ENCODE results near the gene PHAF1.

PHAF1 gene

DNA sequence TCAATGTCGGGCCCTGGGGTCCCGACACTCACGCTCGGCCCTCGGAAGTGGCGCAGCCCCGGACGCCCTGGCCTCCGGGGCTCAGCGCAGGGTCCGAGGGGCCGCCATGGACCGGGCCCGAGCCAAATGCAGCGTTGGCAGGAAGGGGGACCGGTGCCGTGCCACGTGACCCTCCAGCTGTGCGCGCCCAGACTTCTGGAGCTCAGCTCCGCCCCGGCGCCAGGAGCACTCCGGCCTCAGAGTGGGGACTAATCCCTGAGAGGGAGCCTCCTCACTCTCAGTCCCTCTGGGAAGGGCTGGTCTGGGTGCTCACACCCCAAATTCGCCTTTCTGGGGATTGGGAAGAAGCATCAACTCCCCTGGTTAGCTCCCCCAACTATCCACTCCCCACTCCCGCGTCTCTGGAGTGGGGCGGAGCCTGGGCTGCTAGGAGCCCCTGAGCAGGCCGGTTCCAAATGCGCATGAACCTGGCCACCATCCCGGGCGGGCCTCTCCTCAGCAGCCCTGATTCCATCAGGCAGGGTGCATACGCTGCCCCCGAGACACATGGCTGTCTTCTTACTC, 41.2 kb downstream of the PHAF1 start, which contains the start of gene B3GNT9:
TSS of gene B3GNT9 (minus strand) at position 166 of the 564 bp plus-strand sequence. CDS start 513 bp downstream, outside the sequence.
- Histone ChIP-seq H3K27ac (peak within 1 kb of the TSS; percentile 70), H3K27me3 (ENCODE audit: insufficient read depth, low read depth, severe bottlenecking) (peaks cover 5% of the 10 kb centered on the region)
- DNase-seq = peak; percentile 69

DNA sequence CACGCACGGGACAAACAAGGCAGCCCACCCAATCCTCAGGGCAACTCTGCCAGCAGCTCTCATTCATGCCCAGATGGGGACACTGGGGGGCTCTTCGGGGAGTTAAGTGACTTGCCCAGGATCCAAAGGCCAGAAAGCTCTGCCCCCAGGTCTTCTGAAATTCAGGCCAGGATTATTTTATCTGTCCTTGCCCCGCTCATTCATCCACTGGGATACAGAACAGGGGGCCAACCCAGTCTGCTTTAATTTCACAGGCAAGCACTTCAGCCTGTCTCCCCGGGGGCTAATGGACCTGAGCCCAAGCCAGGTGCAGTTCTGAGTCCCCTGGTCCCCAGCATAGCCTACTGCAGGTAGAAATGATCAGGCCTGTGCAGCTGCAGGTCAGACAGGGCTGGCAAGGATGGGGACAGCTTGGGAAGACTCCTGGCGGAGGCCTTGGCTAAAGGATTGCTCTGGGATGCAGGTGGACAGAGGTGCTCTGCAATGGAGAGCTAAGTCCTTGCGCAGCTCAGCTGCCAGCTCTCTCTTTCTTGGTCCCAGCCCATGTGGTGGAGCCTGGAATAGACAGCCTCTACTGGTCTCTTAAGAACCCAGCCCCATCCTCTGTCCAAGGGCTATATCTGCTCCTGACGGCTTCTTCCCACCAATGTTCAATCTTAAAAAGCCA, 41.8 kb downstream of the PHAF1 start:
- Histone ChIP-seq H3K27me3 (ENCODE audit: insufficient read depth, low read depth, severe bottlenecking) (peaks cover 6% of the 10 kb centered on the region), H3K36me3 (peaks cover 21% of the 10 kb centered on the region), H3K4me3 (ENCODE audit: low read depth, low read length) (no peak overlapping the region; the same call in 1 of the 2 replicates), H3K9me3 (ENCODE audit: severe bottlenecking) (no peaks in the 10 kb centered on the region), H3K27ac (peak overlapping the region; percentile 70)
- no peak for DNase-seq
- TF ChIP-seq, protein P1, sequence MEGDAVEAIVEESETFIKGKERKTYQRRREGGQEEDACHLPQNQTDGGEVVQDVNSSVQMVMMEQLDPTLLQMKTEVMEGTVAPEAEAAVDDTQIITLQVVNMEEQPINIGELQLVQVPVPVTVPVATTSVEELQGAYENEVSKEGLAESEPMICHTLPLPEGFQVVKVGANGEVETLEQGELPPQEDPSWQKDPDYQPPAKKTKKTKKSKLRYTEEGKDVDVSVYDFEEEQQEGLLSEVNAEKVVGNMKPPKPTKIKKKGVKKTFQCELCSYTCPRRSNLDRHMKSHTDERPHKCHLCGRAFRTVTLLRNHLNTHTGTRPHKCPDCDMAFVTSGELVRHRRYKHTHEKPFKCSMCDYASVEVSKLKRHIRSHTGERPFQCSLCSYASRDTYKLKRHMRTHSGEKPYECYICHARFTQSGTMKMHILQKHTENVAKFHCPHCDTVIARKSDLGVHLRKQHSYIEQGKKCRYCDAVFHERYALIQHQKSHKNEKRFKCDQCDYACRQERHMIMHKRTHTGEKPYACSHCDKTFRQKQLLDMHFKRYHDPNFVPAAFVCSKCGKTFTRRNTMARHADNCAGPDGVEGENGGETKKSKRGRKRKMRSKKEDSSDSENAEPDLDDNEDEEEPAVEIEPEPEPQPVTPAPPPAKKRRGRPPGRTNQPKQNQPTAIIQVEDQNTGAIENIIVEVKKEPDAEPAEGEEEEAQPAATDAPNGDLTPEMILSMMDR (IDR thresholded peaks at IDR 0.05; ENCODE audit: low read depth, low read length) = no peak

More for the DNA sequence above, 41.2 kb downstream of the PHAF1 start, which contains the start of gene B3GNT9:
- Histone ChIP-seq H3K36me3 (peaks cover 27% of the 10 kb centered on the region), H3K4me3 (ENCODE audit: low read depth, low read length) (peak within 1 kb of the TSS; percentile 55), H3K9me3 (ENCODE audit: severe bottlenecking) (no peaks in the 10 kb centered on the region)
- TF ChIP-seq, protein P1 (IDR thresholded peaks at IDR 0.05; ENCODE audit: low read depth, low read length) = no peak

DNA sequence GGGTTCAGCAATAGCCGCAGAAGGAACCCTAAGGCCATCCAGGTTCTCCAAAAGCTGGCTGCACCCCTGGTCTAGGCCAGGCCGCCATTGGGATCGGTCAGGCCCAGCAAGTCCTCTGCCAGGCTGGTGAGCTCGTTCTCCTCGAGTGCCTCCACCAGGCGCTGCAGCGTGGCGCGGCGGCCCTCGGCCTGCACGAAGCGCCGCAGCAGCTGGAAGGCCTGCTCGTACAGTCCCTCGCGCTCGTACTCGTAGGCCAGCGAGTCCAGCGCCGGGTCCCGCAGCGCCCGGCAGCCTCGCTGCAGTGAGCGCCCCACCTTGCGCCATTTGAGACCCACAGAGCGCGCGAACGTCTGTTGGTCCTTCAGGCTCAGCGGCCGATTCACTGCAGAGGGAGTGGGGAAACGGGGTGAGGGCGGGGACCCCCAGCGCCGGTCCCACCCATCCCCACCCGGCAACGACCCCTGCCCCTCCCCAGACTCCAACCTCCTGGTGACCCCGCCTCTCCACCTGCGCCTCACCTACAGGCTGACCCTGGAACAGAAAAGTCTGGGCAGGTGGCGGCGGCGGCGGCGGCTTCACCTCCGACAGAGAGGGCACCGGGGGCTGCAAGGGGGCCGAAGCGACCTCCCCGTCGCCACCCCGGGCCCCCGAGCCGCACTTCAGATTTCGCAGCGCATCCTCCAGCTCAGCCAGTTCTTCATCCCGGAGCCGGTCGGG, 45.0 kb downstream of the PHAF1 start:
- Histone ChIP-seq H3K27ac (no peak overlapping the region), H3K36me3 (peaks cover under 1% of the 10 kb centered on the region; the same call in 1 of the 2 replicates), H3K4me3 (ENCODE audit: low read depth, low read length) (peak overlapping the region; percentile 5), H3K27me3 (ENCODE audit: insufficient read depth, low read depth, severe bottlenecking) (peaks cover 6% of the 10 kb centered on the region), H3K9me3 (ENCODE audit: severe bottlenecking) (no peaks in the 10 kb centered on the region)
- DNase-seq = no peak
- TF ChIP-seq, protein P1 (IDR thresholded peaks at IDR 0.05; ENCODE audit: low read depth, low read length) = no peak

DNA sequence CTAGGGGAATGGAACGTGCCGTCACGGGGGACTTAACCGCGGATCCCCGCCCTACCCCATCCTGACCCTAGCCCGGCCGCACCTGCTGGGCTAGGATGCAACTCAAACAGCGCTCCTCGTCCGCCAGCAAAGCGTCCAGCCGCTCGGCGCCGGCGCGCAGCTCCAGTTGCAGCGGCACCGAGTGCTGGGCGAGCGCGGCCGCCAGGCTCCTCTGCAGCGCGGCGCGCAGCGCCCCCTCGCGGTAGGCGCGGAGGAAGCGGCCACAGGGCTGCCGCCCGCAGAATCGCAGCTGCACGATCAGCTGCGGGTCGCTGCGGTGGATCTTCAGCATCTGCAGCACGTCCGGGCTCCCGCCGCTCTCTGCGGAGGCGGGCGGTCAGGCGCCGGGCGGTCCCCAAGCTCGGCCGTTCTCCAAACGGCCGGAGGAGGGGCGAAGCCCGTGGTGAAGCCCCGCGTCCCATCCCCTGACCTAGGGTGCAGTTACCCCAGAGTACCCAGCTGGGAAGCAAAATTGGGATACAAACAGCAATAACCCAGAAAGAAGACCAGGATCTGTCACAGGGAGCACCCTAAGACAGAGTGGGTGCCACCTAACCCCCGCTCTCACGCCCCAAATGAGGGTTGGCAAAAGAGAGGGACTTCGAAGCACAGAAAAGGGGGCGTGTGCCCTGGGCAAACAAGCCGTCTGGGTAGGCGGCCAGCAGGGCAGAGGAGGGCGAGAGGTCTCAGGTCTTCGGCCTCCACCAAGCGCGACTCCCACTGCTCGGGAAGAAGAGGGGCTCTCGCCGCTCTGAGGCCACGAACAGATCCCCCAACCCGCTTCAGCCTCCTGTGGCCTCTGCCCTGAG, 45.8 kb downstream of the PHAF1 start:
- no peak overlapping the region for H3K27ac ChIP-seq
- H3K4me3 ChIP-seq (ENCODE audit: low read depth, low read length) = peak overlapping the region; percentile 5
- H3K27me3 ChIP-seq (ENCODE audit: insufficient read depth, low read depth, severe bottlenecking) = peaks cover 6% of the 10 kb centered on the region
- TF ChIP-seq, protein P1 (IDR thresholded peaks at IDR 0.05; ENCODE audit: low read depth, low read length) = peak; percentile 97
- no peaks in the 10 kb centered on the region for H3K9me3 ChIP-seq (ENCODE audit: severe bottlenecking)
- no peaks in the 10 kb centered on the region for H3K36me3 ChIP-seq
- DNase-seq = peak; percentile 65

DNA sequence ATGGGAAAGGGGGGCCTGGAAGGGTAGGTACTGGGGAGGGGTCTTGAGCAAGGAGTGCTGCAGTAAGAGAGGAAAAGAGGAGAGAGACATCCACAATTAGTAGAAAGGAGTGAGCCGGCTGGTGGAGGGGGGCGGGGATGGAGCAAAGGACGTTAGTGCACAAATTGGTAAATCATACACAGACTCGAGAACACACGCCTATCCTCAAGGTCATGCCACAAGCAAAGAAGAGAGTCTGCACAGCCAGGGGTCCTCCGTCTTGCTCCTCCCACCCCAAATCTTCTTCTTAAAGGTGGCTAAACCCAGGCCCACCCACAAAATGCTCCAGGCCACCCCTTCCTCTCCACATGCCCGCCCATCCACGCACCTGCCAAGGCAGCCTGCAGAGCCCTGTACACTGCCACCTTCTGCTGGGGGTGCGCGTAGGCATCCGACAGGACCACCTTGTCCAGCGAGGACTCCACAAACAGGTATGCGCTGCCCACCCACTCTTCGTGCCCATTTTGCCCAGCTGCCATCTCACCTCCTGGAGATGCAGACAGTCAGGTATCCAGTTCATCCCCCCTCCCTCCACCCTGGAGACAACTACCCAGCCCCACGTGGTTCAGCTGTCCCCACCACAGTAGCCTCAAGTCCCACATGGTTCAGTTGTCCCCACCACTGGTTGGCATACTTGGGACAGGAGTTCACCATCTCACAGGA, 46.6 kb downstream of the PHAF1 start:
- Histone ChIP-seq H3K27me3 (ENCODE audit: insufficient read depth, low read depth, severe bottlenecking) (peaks cover 6% of the 10 kb centered on the region), H3K9me3 (ENCODE audit: severe bottlenecking) (no peaks in the 10 kb centered on the region), H3K27ac (no peak overlapping the region), H3K4me3 (ENCODE audit: low read depth, low read length) (no peak overlapping the region), H3K36me3 (no peaks in the 10 kb centered on the region)
- DNase-seq = no peak
- TF ChIP-seq, protein P1 (IDR thresholded peaks at IDR 0.05; ENCODE audit: low read depth, low read length) = no peak

All from WERI-Rb-1 (cell line).